DMS53 (cell line): ENCODE data around the gene DLGAP1.
"Not testable (repeated sequence)": the region's sequence is repeated elsewhere in the genome, so short reads cannot be mapped to it uniquely, and the experiment has no call there.

Experiments
- DNase-seq: peaks from one replicate; lab custom pipeline; 2025; lab: John Stamatoyannopoulos, UW

The DLGAP1 gene

DNA sequence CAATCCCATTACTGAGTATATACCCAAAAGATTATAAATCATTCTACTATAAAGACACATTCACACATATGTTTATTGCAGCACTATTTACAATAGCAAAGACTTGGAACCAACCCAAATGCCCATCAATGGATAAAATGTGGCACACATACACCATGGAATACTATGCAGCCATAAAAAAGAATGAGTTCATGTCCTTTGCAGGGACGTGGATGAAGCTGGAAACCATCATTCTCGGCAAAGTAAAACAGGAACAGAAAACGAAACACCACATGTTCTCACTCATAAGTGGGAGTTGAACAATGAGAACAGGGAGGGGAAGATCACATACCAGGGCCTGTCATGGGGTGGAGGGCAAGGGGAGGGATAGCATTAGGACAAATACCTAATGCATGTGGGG, 167.8 kb downstream of the DLGAP1 start:
- not testable (repeated sequence) for DNase-seq

DNA sequence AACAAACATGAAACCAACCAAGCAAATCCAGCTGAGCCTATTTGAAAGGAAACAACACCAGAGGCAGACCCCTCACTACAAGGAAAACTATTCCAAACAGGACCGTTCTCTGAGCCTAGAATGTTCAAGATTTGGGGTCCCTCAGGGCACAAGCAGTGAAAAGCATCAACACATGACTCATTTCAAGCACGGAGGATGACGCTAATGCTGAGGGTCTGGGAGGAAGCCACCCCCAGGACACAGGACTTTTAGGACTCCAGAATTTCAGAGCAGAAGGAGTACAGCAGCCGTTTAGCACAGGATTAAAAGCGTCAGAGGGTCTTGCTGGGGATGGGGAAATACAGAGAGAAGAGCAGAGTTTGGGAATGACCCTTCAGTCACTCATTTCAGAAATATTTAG, 168.9 kb downstream of the DLGAP1 start:
- DNase-seq, result no peak

DNA sequence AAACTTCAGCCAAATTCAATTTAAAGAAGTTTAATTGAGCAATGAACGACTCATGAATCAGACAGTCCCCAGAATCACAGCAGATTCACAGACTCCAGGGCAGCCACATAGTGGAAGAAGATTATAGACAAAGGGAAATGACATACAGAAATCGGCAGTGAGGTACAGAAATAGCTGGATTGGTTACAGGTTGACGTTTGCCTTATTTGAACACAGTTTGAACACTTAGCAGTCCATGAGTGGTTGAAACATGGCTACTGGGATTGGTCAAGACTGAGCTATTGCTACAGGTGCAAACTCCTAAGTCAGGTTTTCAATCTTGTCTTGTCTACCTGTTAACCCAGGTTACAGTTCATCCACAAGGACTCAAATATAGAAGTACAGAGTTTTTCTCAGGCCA, 169.6 kb downstream of the DLGAP1 start:
- DNase-seq, result no peak

DNA sequence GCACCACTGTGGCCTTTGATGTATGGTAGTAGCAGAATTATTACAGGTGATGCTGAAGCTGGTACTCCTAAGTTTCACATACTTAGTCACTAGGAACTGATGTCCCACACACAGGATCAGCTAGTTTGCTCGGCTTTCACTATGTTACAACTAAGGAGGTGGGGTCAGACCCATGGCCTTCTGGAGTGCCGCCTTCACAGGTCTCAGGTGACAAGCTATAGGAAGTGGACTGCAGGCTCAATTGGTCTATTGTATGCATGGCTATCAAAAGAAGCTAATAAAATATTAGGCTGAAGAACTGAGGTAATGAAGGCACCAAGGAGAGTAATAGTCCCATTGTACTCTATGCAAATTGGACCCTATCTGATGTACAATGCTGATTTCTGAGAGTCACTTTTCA, 170.6 kb downstream of the DLGAP1 start:
- DNase-seq, result no peak

GRCh38 chr18:4283746-4284291, 171.3 kb downstream of the DLGAP1 start:
- DNase-seq, result no peak

DNA sequence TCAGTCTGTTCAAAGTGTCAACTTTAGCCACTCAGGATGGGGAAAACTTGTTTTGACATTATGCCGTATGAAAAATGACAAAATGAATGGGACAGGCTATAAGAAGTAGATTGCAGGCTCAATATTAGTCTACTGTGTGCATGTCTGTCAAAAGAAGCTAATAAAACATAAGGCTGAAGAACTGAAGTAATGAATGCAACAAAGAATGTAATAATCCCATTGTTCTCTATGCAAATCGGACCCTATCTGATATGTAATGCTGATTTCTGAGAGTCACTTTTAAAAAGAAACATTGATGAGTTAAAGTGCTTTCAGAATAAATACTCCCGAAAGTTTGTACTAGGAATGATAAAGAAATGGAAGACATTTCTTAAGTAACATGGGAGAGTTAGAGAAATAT, 172.2 kb downstream of the DLGAP1 start:
- no peak for DNase-seq

- no peak for DNase-seq
These were observed 178.0 kb downstream of the DLGAP1 start for GRCh38 chr18:4276953-4277585.

DNA sequence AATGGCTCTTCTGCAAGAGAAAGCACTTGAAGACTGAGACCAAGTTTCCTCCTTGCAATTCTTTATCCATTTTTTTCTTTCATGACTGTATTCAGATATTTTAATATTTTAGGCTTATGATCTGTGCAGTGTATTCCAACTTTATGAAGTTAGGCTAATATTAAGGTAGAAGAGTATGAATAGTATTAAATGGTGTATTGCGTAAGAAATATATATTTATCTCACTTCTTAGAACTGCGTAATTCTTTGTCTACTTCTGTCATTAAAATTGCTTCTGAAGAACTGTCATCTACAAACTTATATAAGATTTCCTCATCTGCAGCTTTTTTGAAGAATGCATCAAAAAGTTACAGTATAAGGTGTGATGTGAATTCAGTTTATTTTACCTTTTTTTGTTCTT, 183.2 kb downstream of the DLGAP1 start:
- DNase-seq, result no peak

DNA sequence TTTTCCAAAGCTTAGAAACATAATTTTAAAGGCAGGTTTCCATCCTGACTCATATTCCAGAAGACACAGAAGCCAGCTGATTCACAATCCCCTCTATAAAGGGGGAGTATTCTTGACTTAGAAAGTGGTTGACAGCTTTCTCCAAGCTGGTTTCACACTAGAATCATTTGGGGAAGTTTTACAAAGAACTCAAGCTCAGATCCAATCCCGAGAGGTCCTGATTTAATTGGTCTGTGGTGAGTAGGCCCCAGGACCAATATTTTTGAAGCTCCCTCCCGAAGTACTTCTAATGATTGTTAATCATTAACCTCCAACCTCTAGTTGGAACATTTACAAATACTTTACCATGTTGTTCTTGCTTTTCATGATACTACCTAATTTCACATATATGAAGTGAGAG, 184.1 kb downstream of the DLGAP1 start:
- DNase-seq, result no peak

DNA sequence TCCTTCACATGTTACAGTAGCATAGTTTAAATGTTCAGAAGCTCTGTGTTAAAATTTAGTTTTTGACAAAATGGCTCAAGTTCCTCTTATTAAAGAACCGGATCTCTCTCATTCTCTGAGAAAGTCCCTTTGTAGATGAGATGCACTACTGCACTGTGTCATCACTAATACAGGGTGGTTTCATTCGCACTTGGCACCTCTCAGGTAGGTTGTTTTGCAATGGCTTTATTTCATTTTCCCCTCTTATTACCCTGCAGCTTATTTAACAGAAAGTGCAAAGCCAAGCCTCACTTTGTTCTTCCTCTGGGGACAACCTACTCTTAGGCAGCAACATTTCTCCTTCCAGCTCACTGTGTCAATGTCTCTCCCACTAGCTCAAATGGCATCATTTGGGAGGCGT, 185.1 kb downstream of the DLGAP1 start:
- no peak for DNase-seq

- DNase-seq, result no peak
These were observed 187.5 kb downstream of the DLGAP1 start for GRCh38 chr18:4267641-4268040.

DNA sequence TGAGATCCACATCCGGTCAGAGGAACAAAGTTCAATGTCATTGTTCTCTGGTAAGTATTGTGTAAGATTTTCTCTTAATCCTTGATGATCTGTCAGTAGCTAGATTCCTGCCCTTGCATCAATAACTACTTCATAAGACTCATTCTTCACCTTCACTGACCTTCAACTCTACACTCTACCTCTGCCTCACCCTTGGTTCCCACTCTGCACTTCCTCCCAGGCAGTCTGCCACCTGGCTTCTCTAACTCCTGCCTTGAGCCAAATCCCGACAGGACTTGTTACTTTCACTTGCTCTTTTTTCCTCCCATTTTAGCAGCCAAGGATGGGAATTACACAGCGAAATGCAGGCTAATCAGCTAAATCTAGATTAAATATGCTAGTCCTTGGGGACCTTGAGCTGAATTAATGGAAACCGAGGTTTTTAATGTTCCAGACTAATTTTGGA, 190.7 kb downstream of the DLGAP1 start:
- DNase-seq, result no peak

- DNase-seq, result no peak
These were observed 195.0 kb downstream of the DLGAP1 start for GRCh38 chr18:4260107-4260506.

- DNase-seq, result no peak
These were observed 198.2 kb downstream of the DLGAP1 start for GRCh38 chr18:4256766-4257417.

- no peak for DNase-seq
These were observed 200.3 kb downstream of the DLGAP1 start for GRCh38 chr18:4254840-4255239.

DNA sequence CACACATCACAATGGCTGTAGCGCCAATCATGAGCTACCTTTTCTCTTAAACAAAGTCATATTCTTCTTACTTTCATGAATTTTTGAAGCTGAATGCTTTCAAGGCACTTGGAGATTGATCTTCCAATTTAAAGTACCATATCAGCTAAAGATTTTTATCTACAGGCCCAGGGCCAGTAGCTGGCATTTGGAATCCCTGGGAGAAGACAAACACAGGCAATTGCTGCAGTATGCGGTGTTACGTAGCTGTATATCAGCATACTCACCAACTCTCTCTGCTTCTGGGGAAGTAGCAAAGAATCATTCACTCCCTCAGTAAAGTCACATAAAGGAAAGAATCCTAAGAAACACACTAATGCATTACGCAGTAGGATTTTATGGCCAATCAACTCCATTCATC, 202.3 kb downstream of the DLGAP1 start:
- no peak for DNase-seq

GRCh38 chr18:4251873-4252272, 203.2 kb downstream of the DLGAP1 start:
- no peak for DNase-seq

DNA sequence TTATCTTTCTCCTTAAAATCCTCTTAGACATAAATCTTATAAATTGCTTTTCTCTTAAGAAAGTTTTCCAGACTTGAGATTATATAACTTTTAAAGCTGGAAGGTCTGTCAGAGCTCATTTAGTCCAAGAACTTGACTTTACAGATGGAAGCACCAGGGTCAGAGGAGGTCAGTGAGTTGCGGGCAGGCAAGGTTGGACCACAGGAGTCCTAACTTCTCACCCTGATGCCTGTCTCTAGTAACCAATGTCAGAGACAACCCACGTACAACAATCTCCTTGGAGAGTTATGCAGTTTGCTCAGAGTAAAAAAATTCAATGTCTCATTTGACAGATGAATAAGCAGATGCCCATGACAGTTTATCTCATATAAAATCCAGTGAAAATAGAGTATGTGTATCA, 203.9 kb downstream of the DLGAP1 start:
- no peak for DNase-seq

DNA sequence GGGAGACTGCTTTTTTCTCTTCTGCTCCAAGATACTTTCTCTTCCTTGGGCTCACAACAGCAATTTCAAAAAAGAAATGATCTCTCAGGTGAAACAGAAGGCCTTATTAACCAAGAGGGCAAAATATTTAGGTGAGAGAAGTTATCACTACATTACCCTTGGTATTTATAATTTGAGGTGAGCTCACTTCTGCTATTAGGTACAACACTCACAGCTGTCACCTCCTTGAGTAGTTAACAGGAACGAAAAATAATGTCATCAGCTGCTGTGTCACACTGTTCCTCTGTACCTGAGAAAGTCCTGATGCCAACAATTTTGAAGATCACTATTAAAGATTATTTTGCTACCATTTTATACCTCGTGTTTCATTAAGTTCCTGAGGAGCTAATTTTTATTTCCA, 205.0 kb downstream of the DLGAP1 start:
- no peak for DNase-seq

GRCh38 chr18:4248686-4249085, 206.4 kb downstream of the DLGAP1 start:
- no peak for DNase-seq

DNA sequence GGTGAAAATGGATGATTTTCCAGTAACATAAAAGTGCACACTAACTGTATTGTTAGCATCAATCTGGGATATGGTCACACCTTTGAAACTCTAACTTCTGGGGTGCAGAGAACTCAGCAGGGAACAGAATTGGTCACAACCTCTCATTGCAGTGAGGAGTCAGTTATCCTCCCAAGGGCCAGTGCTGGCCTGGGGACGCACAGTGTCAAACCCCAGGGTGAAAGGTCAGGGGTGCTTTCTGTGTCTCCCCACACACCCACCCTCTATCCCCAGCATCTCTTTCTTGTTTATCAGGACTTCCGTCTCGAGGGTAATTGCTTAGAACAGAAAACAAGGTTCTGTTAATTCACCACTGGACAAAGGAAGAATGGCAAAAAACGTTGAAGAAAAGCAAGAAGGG, 208.7 kb downstream of the DLGAP1 start:
- no peak for DNase-seq

DNA sequence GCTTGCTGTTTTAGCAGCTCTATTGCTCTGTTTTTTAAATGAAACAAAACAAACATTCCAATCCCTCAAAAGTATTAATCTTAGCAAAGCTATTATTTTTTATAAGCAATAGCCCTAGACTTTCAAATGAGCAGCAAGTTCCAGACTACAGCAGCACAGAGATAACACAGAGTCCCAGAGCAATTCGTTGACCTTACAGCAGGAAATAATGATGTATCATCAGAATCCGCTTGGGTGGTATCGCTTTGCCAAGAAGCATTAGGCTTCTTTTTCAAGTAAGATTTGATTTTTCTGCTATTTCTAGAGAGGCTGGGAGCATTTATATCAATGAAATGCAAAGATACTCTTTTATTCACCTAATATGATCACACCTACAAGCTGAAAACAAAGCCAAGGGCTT, 209.7 kb downstream of the DLGAP1 start:
- no peak for DNase-seq

- DNase-seq, result no peak
These were observed 212.5 kb downstream of the DLGAP1 start for GRCh38 chr18:4242431-4243161.
